H1 (cell line): Measurements from ENCODE around the gene PACSIN2.

ENCODE experiments used
- ASH2L ChIP-seq: fragments of 200-600, 300-600 bp; sonication (generic); IDR thresholded peaks from one replicate; pipeline ENCODE4 v1.7.1; 2017; ENCODE audit warnings: low read length
- CBX8 ChIP-seq: fragments of 300-800, 300-1000 bp; sonication (generic); IDR thresholded peaks from 2 replicates; pipeline ENCODE4 v1.7.1; 2016; ENCODE audit warnings: low read depth, low read length, borderline replicate concordance
- CREB1 ChIP-seq: IDR thresholded peaks from 2 replicates; pipeline ENCODE4 v1.6.1; 2012; ENCODE audit warnings: inconsistent platforms
- EGR1 ChIP-seq: IDR thresholded peaks from 2 replicates; pipeline ENCODE4 v1.6.1; 2011; ENCODE audit warnings: low read depth, low read length, borderline replicate concordance
- EZH2 ChIP-seq: fragments of 200-600 bp; sonication (generic); IDR thresholded peaks from 2 replicates; pipeline ENCODE4 v1.7.1; 2012; ENCODE audit warnings: low read depth, mild to moderate bottlenecking, moderate library complexity, low read length, inconsistent platforms; ENCODE audit not compliant: severe bottlenecking
- POLR2A ChIP-seq, 2 experiments: IDR thresholded peaks; 1 replicate in 1 of 2; 2 replicates in 1 of 2; pipeline ENCODE4 v1.6.1; 2011; ENCODE audit warnings: low read depth in 2 of 2, low read length in 2 of 2, mild to moderate bottlenecking in 2 of 2; ENCODE audit errors: control extremely low read depth in 1 of 2
- POLR2AphosphoS5 ChIP-seq: IDR thresholded peaks from 2 replicates; pipeline ENCODE4 v1.6.1; 2011; ENCODE audit warnings: low read depth, low read length
- TCF12 ChIP-seq: IDR thresholded peaks from 2 replicates; pipeline ENCODE4 v1.6.1; 2011; ENCODE audit warnings: low read depth, mild to moderate bottlenecking, low read length
- YY1 ChIP-seq: IDR thresholded peaks from 2 replicates; pipeline ENCODE4 v1.6.1; 2011; ENCODE audit warnings: low read depth, mild to moderate bottlenecking, low read length
- TF ChIP-seq, protein P1 (sequence below), 3 experiments: IDR thresholded peaks; 1 replicate in 2 of 3; 2 replicates in 1 of 3; pipeline versions ENCODE4 v1.5.1 to v1.6.1; 2011; ENCODE audit warnings: low read length in 3 of 3, mild to moderate bottlenecking in 3 of 3, inconsistent platforms in 2 of 3, low read depth in 1 of 3, moderate library complexity in 1 of 3; ENCODE audit not compliant: insufficient read depth in 1 of 3; ENCODE audit errors: control extremely low read depth in 1 of 3
- TF ChIP-seq, protein P2 (sequence below): IDR thresholded peaks from 2 replicates; pipeline ENCODE4 v1.6.1; 2012; ENCODE audit warnings: inconsistent platforms

DNA sequence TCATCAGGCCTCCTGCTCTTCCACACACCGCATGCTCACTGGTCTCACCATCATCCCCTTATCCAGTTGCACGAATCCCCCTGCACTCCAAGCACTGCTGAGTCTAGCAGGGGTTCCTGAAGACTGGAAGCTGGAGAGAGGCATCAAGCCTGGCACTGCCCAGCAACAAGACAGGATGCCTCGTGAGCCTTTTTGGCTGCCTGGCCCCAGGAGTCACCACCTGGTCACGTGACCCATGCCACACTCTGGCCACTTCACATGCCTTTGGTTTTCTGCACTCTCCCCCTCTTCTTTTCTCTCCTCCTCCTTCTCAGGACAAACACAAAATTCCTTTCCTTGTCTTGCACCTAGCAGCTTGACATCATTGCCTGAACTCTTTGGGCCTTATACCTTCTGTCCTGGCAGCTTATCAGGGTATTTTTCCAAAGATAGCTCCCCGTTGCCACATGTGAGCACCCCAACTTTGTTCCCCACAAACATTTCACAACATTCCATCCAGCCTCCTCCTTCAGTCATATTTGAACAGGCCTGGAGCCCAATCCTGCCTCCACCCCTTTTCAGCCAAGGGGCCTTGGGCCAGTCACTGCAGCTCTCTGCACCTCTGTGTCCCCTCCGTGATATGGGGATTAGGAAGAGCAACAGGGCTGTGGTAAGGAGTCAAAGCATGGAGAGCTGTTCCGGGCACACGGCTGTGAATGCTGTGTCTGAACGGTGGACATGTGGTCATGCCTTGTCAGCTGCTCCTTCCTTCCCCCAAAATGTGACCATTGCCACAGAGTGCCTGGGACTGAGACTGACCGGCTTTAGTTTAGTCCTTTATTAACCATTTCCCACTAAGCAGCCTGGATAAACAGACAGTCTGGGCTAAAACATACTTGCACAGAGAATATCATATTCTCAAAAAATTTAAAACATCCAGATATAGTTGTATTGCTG, 2.8 kb upstream of the PACSIN2 start:
- no peak for TF ChIP-seq ASH2L
- TF ChIP-seq, protein P1, sequence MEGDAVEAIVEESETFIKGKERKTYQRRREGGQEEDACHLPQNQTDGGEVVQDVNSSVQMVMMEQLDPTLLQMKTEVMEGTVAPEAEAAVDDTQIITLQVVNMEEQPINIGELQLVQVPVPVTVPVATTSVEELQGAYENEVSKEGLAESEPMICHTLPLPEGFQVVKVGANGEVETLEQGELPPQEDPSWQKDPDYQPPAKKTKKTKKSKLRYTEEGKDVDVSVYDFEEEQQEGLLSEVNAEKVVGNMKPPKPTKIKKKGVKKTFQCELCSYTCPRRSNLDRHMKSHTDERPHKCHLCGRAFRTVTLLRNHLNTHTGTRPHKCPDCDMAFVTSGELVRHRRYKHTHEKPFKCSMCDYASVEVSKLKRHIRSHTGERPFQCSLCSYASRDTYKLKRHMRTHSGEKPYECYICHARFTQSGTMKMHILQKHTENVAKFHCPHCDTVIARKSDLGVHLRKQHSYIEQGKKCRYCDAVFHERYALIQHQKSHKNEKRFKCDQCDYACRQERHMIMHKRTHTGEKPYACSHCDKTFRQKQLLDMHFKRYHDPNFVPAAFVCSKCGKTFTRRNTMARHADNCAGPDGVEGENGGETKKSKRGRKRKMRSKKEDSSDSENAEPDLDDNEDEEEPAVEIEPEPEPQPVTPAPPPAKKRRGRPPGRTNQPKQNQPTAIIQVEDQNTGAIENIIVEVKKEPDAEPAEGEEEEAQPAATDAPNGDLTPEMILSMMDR (IDR thresholded peaks at IDR 0.05; ENCODE audit: control extremely low read depth in 1 of 3, insufficient read depth in 1 of 3, low read depth in 1 of 3, low read length in 3 of 3) = no peak
- TF ChIP-seq POLR2A (IDR thresholded peaks at IDR 0.05; ENCODE audit: control extremely low read depth in 1 of 2, low read depth in 2 of 2, low read length in 2 of 2) = no peak
- no peak for TF ChIP-seq YY1
- TF ChIP-seq EZH2 = no peak
- TF ChIP-seq POLR2AphosphoS5 = no peak
- no peak for TF ChIP-seq CBX8
- TF ChIP-seq CREB1 = no peak
- TF ChIP-seq EGR1 = no peak
- TF ChIP-seq TCF12 = no peak
- TF ChIP-seq, protein P2, sequence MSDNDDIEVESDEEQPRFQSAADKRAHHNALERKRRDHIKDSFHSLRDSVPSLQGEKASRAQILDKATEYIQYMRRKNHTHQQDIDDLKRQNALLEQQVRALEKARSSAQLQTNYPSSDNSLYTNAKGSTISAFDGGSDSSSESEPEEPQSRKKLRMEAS = no peak
